ENCODE measurements around the gene INAFM2.

The INAFM2 gene

GRCh38 chr15:40283615-40284300 is 39.7 kb upstream of the INAFM2 start:
- DNase-seq (ENCODE audit: extremely low read depth, low read depth), result no peak
- TF ChIP-seq CTCF (IDR thresholded peaks at IDR 0.05; ENCODE audit: low read depth, low read length), result no peak

GRCh38 chr15:40285151-40285550 is 38.3 kb upstream of the INAFM2 start:
- no peak for DNase-seq (ENCODE audit: extremely low read depth, low read depth)
- no peak for TF ChIP-seq CTCF (IDR thresholded peaks at IDR 0.05; ENCODE audit: low read depth, low read length)

DNA sequence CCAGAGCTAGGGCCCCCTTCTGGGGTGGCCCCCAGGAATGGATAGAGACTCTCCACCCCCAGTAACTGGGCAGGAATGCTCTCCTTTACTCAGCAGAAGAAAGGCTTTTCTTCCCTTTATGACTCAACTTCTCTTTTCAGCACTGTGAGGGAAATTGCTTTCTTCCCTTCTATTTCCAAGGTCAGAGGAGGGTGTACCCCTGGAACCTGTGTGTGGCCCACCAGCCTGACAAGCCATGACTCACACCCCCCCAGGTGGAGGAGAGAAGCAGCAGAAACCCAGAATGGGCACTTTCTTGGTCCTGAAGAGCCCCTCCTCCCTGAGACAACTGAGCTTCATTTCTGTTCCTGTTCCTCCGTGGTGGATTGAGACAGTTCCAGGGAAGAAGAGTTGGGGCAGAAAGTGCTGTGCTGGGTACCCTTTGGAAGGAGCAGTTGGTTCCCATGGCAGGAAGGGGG is 37.9 kb upstream of the INAFM2 start:
- TF ChIP-seq CTCF (IDR thresholded peaks at IDR 0.05; ENCODE audit: low read depth, low read length), result no peak
- no peak for DNase-seq (ENCODE audit: extremely low read depth, low read depth)

- no peak for TF ChIP-seq CTCF (IDR thresholded peaks at IDR 0.05; ENCODE audit: low read depth, low read length)
- no peak for DNase-seq (ENCODE audit: extremely low read depth, low read depth)
These were observed 37.4 kb upstream of the INAFM2 start for GRCh38 chr15:40286061-40286532.

GRCh38 chr15:40286794-40287193 is 36.7 kb upstream of the INAFM2 start:
- TF ChIP-seq CTCF (IDR thresholded peaks at IDR 0.05; ENCODE audit: low read depth, low read length), result no peak

DNA sequence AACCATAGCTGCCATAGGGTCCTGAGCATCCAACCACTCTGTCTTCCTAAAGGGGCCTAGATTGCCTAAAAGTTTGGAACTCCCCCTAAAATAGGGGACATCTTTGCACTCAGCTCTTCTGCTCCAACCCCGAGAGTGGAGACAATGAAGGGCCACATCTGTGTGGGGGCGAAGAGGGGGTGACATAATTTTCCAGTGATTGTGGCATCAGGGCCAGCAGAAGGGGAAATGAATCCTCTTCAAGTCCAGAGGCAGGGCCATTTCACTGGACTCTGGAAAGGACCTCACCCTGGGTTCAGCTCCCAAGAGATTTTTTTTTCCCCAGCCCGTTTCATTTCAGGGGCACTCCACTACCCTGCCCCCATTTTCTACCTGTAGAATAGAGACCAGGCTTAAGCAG is 36.0 kb upstream of the INAFM2 start:
- DNase-seq (ENCODE audit: extremely low read depth, low read depth), result no peak
- TF ChIP-seq CTCF (IDR thresholded peaks at IDR 0.05; ENCODE audit: low read depth, low read length), result no peak

More at GRCh38 chr15:40286794-40287193, 36.7 kb upstream of the INAFM2 start:
- no peak for DNase-seq (ENCODE audit: extremely low read depth, low read depth)

DNA sequence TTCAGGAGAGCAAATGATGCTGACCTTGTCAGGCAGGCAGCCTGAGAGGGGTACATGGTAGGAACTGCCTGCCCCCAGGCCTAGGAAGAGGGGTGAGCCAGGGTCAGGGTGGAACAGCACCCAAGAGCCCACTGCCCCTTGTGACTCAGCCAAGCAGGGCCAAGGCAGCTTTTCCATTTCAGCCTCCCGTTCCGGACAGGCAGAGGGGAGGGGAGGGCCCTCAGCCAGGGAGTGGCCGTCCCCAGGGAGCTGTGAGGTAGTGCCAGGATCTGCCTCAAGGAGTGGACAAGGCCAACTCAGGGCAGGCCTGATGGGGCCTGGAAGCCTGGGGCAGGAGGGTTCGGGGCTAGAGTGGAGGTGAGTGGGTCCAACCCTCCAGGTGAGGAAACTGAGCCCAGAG is 35.5 kb upstream of the INAFM2 start:
- no peak for DNase-seq (ENCODE audit: extremely low read depth, low read depth)
- TF ChIP-seq CTCF (IDR thresholded peaks at IDR 0.05; ENCODE audit: low read depth, low read length), result no peak

All from AG09319 (cell line).